ENCODE measurements around the gene C19orf44.
"Not testable (repeated sequence)": the region's sequence is repeated elsewhere in the genome, so short reads cannot be mapped to it uniquely, and the experiment has no call there.

C19orf44 gene

GRCh38 chr19:16470541-16470910, 25.7 kb upstream of the C19orf44 start:
- no peak for DNase-seq

DNA sequence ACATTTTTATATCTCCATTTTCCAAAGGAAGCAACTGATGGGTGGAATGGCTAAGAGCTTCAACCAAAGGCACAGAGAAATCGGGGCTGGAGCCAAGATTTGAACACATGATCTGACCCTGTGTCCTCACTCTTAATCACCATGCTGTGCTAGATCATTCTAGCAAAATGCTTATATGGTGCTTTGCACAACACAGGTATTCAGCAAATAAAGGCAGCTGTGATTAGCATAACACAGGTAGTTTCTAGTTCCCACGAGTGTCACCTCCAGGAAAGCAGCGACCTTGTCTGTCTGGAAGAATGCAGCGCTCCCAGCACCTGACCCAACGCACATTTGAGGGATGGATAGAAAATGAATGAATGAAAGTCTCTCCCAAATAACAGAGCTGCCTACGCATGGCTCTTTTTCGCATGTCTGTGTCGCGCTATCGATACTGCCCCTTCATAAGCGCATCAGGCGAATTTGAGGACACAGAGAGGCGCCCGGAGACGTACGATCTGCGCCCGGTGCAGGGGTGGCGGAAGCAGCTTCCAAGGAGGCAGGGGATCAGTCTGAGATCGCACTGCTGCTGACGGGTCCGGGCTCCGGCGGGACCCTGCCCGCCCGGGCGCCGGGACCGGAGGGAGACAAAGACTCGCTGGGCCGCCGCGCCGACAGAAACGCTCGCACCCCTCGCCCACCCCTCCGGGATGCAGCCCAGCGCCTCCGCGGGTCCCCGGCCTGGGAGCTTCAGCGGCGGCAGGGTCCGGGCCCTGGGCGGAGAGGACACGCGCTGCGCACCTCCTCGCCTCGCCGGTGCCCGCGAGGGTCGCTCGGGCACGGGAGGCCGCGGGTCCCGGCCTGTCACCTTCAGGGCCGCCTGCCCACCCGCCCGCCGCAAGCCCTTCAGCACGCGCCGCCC, 25.0 kb upstream of the C19orf44 start:
- DNase-seq, result peak; percentile 15

GRCh38 chr19:16472559-16472899, 23.7 kb upstream of the C19orf44 start:
- not testable (repeated sequence) for DNase-seq

- DNase-seq, result no peak
Measured at GRCh38 chr19:16472992-16473391, 23.2 kb upstream of the C19orf44 start.

DNA sequence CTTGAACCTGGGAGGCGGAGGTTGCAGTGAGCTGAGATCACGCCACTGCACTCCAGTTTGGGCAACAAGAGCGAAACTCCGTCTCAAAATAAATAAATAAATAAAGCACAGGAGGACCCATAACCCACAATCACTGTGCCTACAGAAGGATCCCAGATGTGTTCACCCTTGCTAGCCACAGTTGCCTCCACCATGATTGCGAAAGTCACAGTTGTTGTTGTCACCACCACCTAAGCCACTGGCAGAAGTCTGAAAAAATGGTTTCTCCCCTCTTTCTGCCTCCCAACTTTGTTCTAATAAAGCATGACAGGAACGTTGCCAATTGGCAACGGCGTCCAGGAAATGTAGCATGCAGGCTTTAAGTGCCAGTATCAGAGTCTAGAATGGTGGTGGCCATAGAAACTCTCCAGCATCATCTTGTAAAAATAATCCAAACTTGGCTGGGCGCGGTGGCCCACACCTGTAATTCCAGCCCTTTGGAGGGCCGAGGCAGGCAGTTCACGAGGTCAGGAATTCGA, 22.3 kb upstream of the C19orf44 start:
- no peak for DNase-seq

DNA sequence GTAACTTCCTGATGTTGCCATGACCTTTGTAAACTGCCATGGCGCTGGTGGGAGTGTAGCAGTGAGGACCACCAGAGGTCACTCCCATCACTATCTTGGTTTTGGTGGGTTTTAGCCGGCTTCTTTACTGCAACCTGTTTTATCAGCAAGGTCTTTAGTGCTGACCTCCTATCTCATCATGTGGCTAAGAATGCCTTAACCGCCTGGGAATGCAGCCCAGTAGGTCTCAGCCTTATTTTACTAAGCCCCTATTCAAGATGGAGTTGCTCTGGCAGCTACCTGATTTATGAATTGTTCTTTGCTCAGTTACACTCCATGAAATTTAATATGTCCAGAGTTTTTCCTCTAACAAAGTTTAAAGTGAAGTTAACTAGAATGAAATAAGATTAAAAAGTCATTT, 19.8 kb upstream of the C19orf44 start:
- no peak for DNase-seq

DNA sequence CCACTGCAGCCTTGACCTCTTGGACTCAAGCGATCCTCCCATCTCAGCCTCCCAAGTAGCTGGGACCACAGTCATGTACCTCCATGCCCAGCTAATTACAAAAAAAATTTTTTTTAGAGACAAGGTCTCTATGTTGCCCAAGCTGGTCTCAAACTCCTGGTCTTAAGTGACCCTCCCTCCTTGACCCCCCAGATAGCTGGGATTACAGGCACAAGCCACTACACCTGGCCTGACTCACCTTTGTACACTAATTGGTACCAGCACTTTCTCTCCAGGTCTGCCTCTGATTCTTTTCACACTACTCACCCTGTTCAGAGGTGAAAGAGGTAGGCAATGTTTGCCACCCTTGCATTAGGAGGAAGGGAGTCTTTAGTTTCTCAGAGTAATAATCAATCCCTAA, 18.9 kb upstream of the C19orf44 start:
- no peak for DNase-seq

- no peak for DNase-seq
Measured at GRCh38 chr19:16482745-16483144, 13.4 kb upstream of the C19orf44 start.

DNA sequence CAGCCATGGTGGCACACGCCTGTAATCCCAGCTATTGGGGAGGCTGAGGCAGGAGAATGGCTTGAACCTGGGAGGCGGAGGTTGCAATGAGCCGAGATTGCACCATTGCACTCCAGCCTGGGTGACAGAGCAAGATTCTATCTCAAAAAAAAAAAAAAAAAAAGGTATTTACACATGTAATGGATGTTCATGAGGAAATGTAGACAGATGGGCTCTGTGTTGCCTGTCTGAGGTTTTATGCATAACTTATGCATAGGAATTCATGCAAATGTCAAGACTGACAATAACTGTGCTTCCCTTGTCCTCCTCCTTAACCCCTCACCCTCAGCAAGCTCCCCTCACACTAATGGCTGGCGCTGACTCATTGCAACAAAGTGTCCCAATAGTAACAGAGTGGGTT, 9.7 kb upstream of the C19orf44 start:
- not testable (repeated sequence) for DNase-seq

DNA sequence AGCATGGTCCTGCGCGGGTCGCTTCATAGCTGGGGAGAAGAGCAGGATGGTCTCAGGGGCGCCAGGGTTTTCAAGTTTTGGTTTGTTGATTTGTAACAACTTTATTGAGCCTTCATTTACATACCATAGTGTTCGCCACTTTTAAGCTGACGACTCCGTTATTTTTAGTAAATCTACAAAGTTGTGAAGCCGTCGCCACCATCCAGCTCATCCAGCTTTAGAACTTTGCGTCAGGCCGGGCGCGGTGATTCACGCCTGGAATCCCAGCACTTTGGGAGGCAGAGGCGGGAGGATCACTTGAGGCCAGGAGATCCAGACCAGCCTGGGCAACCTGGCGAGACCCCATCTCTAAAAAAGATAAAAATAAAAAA, 404 bp downstream of the C19orf44 start:
- no peak for DNase-seq

DNA sequence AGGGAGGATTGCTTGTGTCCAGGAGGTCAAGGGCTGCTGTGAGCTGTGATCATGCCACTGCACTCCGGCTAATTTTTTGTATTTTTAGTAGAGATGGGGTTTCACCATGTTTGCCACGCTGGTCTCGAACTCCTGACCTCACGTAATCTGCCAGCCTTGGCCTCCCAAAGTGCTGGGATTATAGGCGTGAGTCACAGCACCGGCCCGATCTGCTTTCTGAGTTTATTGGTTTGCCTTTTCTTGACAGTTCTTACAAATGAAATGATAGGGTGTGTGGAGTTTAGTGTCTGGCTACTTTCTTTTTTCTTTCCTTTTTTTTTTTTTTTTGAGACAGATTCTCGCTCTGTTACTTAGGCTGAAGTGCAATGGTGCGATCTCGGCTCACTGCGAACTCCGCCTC, 848 bp downstream of the C19orf44 start:
- DNase-seq, result no peak

DNA sequence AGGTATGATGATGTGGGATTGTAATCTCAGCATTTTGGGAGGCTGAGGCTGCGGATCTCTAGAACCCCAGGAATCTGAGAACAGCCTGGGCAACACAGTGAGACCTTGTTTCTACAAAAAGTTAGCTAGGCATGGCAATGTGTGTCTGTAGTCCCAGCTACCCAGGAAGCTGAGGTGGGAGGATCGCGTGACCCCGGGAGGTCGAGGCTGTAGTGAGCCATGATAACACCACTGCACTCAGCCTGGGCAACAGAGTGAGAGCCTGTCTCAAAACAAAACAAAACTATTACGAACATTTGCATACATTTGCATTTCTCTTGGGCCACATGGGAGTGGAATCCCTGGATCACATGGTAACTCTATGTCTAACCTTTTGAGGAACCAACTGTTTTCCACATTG, 1.6 kb downstream of the C19orf44 start:
- no peak for DNase-seq

- no peak for DNase-seq
Measured at GRCh38 chr19:16504271-16504670, 8.1 kb downstream of the C19orf44 start.

DNA sequence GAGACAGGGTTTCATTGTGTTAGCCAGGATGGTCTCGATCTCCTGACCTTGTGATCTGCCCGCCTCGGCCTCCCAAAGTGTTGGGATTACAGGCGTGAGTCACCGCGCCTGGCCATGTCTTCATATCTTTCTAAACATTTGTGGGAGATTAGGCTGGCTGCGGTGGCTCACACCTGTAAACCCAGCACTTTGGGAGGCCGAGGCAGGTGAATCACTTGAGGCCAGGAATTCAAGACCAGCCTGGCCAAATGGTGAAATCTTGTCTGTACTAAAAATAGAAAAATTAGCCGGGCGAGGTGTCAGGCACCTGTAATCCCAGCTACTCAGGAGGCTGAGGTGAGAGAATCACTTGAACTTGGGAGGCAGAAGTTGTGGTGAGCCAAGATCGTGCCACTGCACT, 10.0 kb downstream of the C19orf44 start:
- DNase-seq, result not testable (repeated sequence)

GRCh38 chr19:16506961-16507360, 10.8 kb downstream of the C19orf44 start:
- no peak for DNase-seq

GRCh38 chr19:16508546-16508945, 12.4 kb downstream of the C19orf44 start:
- no peak for DNase-seq

- no peak for DNase-seq
Measured at GRCh38 chr19:16509141-16510061, 13.2 kb downstream of the C19orf44 start.

DNA sequence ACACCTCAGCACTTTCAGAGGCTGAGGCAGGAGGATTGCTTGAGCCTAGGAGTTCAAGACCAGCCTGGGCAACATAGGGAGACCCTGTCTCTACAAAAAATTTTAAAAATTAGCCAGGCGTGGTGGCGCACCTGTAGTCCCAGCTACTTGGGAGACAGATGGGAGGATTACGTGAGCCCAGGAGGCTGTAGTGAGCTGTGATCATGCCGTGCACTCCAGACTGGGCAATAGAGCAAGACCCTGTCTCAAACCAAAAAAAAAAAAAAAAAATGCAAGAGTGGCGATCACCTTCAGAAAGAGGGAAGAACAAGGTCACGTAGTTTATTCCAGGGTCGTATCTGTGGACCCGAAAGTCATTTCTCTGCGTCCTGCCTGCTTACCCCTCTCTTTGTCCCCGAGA, 16.4 kb downstream of the C19orf44 start:
- not testable (repeated sequence) for DNase-seq

GRCh38 chr19:16514383-16515019, 18.3 kb downstream of the C19orf44 start:
- DNase-seq, result no peak

- no peak for DNase-seq
Measured at GRCh38 chr19:16516381-16516780, 20.2 kb downstream of the C19orf44 start.

DNA sequence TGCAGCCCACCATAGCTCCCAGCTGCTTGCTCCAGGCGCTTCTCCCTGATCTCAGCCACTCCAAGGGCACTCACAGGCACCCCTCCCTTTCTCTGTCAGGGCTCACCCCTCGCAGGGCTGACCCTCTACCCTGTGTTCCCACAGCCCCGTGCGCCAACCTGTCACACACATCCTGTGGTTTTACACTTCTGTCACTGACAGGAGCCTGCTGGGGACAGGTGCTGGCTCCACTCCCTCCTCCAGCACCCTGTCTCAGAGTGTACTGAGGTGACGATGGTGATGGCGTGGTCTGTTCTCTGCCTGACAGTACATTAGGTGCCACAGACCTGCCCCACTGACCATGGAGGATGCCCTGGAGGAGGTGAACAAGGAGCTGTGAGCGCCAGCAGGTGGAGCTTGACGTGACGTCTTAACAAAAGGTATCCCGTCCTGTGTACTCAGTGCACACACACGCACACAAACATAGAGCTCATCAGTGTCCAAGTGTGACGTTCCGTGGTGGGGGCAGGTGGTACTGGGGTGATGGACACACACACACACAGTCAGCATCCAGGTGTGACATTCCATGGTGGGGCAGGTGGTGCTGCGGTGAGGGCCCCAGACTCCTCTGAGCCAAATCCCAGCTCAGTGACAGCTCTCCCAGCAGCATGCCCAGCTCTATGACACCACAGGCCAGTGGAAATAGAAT, 20.9 kb downstream of the C19orf44 start:
- no peak for DNase-seq

DNA sequence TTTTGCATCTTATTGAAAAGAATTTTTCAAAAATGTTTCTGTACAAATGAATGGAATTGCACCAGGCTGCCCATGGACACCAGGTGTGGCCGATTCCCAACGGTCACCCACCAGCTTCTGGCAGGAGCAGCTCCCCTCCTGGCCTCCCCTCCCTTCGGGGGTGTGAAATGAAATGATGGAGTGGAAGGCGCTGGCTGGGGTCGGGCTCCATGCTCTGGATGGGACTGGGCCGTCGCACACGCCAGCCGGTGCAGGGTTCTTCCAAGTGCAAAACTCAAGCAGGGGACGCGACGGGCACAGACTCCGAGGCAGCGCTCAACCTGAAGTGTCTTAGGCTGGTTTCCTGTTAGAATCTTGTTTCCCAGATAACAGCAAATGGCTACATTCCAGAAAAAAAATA, 21.9 kb downstream of the C19orf44 start:
- no peak for DNase-seq

Data from activated gamma-delta T cell treated with Interleukin-2 at 50 U/mL for 16 hours (primary cell).